Activated T-cell treated with anti-CD3 and anti-CD28 coated beads, Interleukin-2, amount 50 U/mL, for 4 hours (primary cell): ENCODE measurements around the gene AKR1B15. TPM values are rescaled to one million over a fixed set of nuclear protein-coding genes. Genes with fewer than 3 reads are reported as not detected.
"Not testable (repeated sequence)": the region's sequence is repeated elsewhere in the genome, so short reads cannot be mapped to it uniquely, and the experiment has no call there.

Experiments
- ATAC-seq, 2 donors: fragments of 200-7000 bp; cut with Tn5 transposase; one replicate each; pipeline ENCODE4 v1.10.0; 2021
- DNase-seq: peaks from one replicate; pipeline ENCODE4 v3.0.0-alpha.2; 2020
- H3K27me3 Mint-ChIP-seq: one replicate; pipeline ENCODE4 v1.8.0; 2021; ENCODE audit warnings: low read depth, mixed read lengths
- H3K36me3 Mint-ChIP-seq: one replicate; pipeline ENCODE4 v1.8.0; 2022; ENCODE audit warnings: mixed read lengths; ENCODE audit not compliant: insufficient read depth
- H3K4me1 Mint-ChIP-seq: one replicate; pipeline ENCODE4 v1.8.0; 2021; ENCODE audit warnings: low read depth, mixed read lengths
- H3K4me3 Mint-ChIP-seq: one replicate; pipeline ENCODE4 v1.8.0; 2021; ENCODE audit warnings: mild to moderate bottlenecking, moderate library complexity, mixed read lengths
- H3K9me3 Mint-ChIP-seq: one replicate; pipeline ENCODE4 v1.8.0; 2021; ENCODE audit warnings: mixed read lengths
- total RNA-seq, 3 donors: library from RNA; stranded (reverse); gene quantifications; one replicate each; pipeline ENCODE4 v1.2.1, GENCODE V29; 2021

AKR1B15 gene
- total RNA-seq, 3 donors from 2014 or later = not detected

DNA sequence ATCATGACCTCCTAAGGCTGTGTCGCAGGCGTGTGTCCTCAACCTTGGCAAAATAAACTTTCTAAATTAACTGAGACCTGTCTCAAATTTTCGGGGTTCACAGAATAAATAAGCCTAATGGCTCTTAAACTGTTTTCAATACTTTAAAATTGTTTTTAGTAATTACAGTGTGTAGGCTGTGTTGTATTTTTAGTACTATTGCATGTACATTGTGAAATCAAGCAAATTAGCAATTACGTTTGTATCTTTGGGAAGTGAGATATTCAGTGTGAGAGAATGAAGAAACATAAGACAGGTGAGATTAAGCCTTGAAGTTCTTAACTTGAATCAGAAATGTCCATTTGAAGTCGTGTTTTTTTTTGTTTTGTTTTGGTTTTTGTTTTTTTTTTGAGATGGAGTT lies 26.3 kb upstream of the AKR1B15 start:
- Mint-ChIP-seq H3K4me3 (no peak overlapping the region), H3K36me3 (no peaks in the 10 kb centered on the region), H3K4me1 (no peaks in the 10 kb centered on the region), H3K9me3 (no peaks in the 10 kb centered on the region), H3K27me3 (peaks cover 16% of the 10 kb centered on the region)
- ATAC-seq (no peak), DNase-seq (no peak)

DNA sequence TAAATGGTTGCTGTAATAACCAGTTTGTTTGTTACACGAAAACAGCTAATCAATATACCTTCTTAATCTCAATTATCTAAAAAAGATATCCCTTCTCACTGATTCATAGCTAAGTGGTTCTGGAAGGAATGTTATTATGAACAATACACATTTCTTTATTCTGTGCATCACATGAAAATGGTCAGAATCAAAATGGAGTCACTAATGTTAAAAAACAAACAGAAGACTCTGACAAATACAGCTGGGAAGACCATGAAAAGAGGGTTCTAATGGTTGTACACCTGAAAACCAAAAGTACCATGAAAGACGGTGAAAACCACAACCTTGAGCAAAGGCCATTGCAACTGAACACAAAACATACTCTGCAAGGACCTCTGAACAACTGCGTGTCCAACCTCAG lies 23.5 kb upstream of the AKR1B15 start:
- H3K36me3 Mint-ChIP-seq, DNase-seq, H3K4me3 Mint-ChIP-seq, H3K4me1 Mint-ChIP-seq, ATAC-seq, H3K9me3 Mint-ChIP-seq: not testable (repeated sequence)
- peaks cover 16% of the 10 kb centered on the region for H3K27me3 Mint-ChIP-seq

GRCh38 chr7:134526552-134527248 lies 22.2 kb upstream of the AKR1B15 start:
- not testable (repeated sequence) for ATAC-seq, H3K36me3 Mint-ChIP-seq, H3K9me3 Mint-ChIP-seq, DNase-seq, H3K4me3 Mint-ChIP-seq, H3K4me1 Mint-ChIP-seq
- H3K27me3 Mint-ChIP-seq = peaks cover 19% of the 10 kb centered on the region

DNA sequence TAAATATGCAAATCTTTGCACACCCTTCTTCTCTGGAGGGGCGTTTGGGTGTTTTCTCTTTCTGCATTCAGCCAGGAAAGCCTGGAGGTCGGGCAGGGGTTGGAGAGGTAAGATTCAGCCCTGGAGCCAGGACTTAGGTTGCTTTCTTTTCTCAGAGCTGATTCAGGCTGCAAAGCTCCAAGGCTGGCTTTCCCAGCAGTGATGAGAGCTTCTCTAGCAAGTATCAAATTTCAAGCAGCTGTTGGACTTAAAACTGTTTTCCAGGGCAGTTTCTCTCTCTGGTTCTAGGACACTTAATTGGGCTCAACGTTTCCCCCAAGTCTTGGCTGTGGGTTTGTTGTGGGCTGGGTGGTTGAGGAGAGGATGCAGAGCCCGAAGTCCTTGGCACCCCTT lies 20.9 kb upstream of the AKR1B15 start:
- Mint-ChIP-seq H3K36me3 (no peaks in the 10 kb centered on the region), H3K4me1 (no peaks in the 10 kb centered on the region), H3K4me3 (no peak overlapping the region), H3K27me3 (peaks cover 19% of the 10 kb centered on the region), H3K9me3 (no peaks in the 10 kb centered on the region)
- DNase-seq = no peak
- ATAC-seq = no peak

GRCh38 chr7:134528749-134529148 lies 20.2 kb upstream of the AKR1B15 start:
- no peaks in the 10 kb centered on the region for H3K36me3 Mint-ChIP-seq
- H3K4me3 Mint-ChIP-seq = no peak overlapping the region
- DNase-seq (no peak), ATAC-seq (no peak)
- no peaks in the 10 kb centered on the region for H3K4me1 Mint-ChIP-seq
- peaks cover 16% of the 10 kb centered on the region for H3K27me3 Mint-ChIP-seq
- H3K9me3 Mint-ChIP-seq = no peaks in the 10 kb centered on the region

DNA sequence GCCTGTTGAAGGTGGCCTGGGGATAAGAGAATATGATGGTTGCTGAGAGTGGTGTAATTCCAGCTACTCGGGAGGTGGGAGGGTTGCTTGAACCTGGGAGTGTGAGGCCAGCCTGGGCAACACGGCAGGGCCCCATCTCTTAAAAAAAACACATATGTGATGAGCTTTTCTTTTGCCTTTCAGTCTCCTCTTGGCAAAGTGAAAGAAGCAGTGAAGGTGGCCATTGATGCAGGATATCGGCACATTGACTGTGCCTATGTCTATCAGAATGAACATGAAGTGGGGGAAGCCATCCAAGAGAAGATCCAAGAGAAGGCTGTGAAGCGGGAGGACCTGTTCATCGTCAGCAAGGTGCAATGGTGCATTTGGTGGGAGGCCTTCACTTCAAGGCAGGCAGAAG lies 18.4 kb upstream of the AKR1B15 start:
- Mint-ChIP-seq H3K27me3 (peaks cover 9% of the 10 kb centered on the region), H3K36me3 (no peaks in the 10 kb centered on the region), H3K4me1 (no peaks in the 10 kb centered on the region), H3K9me3 (no peaks in the 10 kb centered on the region), H3K4me3 (no peak overlapping the region)
- no peak for DNase-seq
- ATAC-seq = no peak

GRCh38 chr7:134532180-134532953 lies 16.5 kb upstream of the AKR1B15 start:
- H3K9me3 Mint-ChIP-seq = no peaks in the 10 kb centered on the region
- H3K4me3 Mint-ChIP-seq = no peak overlapping the region
- ATAC-seq (no peak), DNase-seq (no peak)
- H3K4me1 Mint-ChIP-seq = no peaks in the 10 kb centered on the region
- H3K36me3 Mint-ChIP-seq = no peaks in the 10 kb centered on the region
- peaks cover 10% of the 10 kb centered on the region for H3K27me3 Mint-ChIP-seq

DNA sequence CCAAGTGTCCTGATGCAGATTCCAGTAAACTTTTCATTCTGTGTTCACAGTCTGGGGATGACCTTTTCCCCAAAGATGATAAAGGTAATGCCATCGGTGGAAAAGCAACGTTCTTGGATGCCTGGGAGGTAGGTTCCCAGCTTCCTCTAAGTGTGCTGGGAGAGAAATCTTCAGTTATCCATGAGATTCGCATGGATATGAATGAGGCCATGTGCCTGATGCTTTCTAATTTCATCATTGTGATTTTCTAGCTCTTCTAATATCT lies 16.0 kb upstream of the AKR1B15 start:
- H3K9me3 Mint-ChIP-seq = no peaks in the 10 kb centered on the region
- no peaks in the 10 kb centered on the region for H3K4me1 Mint-ChIP-seq
- DNase-seq (no peak), ATAC-seq (no peak)
- H3K36me3 Mint-ChIP-seq = no peaks in the 10 kb centered on the region
- no peak overlapping the region for H3K4me3 Mint-ChIP-seq
- H3K27me3 Mint-ChIP-seq = peaks cover 10% of the 10 kb centered on the region

- Mint-ChIP-seq H3K4me1 (no peaks in the 10 kb centered on the region), H3K9me3 (no peaks in the 10 kb centered on the region), H3K36me3 (no peaks in the 10 kb centered on the region), H3K4me3 (no peak overlapping the region), H3K27me3 (peaks cover 12% of the 10 kb centered on the region)
- ATAC-seq (no peak), DNase-seq (no peak)
Measured at GRCh38 chr7:134533288-134533771, 15.6 kb upstream of the AKR1B15 start.

GRCh38 chr7:134534633-134535032 lies 14.3 kb upstream of the AKR1B15 start:
- Mint-ChIP-seq H3K4me1 (no peaks in the 10 kb centered on the region), H3K4me3 (no peak overlapping the region), H3K27me3 (peaks cover 10% of the 10 kb centered on the region), H3K36me3 (no peaks in the 10 kb centered on the region), H3K9me3 (no peaks in the 10 kb centered on the region)
- ATAC-seq (no peak), DNase-seq (no peak)

DNA sequence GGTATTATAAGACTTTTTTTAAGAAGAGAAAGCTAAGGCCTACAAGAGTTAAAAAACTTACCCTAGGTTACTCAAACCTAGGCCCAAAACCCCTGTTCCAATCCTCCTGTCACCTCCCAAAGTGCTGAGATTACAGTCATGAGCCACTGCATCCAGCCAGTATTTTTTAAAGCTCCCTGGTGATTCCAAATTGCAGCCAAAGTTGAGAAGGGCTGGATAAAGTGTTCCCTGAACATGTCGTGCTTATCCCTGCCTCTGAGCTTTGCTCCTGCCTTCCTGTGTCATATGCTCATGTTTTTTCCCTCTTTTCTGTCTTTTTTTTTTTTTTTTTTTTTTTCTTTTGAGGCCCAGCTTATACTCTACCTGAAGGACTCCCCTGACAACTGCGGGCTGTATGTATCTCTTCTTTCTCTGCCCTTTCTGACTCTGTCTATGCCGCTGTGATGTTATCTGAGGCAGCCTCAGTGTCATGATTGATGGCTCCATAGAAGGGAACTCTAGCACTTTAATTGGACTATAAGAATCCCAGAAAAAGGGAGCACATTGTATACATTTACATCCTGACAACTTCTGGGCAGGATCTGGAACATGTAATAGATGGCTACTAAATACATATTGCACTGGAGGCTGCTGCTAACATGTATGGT lies 13.5 kb upstream of the AKR1B15 start:
- DNase-seq (no peak), ATAC-seq (no peak)
- no peaks in the 10 kb centered on the region for H3K36me3 Mint-ChIP-seq
- H3K4me3 Mint-ChIP-seq = no peak overlapping the region
- H3K27me3 Mint-ChIP-seq = peaks cover 9% of the 10 kb centered on the region
- no peaks in the 10 kb centered on the region for H3K4me1 Mint-ChIP-seq
- H3K9me3 Mint-ChIP-seq = no peaks in the 10 kb centered on the region

GRCh38 chr7:134535919-134536299 lies 13.0 kb upstream of the AKR1B15 start:
- Mint-ChIP-seq H3K4me3 (no peak overlapping the region), H3K4me1 (no peaks in the 10 kb centered on the region), H3K36me3 (no peaks in the 10 kb centered on the region), H3K27me3 (peaks cover 9% of the 10 kb centered on the region), H3K9me3 (no peaks in the 10 kb centered on the region)
- ATAC-seq = no peak
- DNase-seq = no peak

DNA sequence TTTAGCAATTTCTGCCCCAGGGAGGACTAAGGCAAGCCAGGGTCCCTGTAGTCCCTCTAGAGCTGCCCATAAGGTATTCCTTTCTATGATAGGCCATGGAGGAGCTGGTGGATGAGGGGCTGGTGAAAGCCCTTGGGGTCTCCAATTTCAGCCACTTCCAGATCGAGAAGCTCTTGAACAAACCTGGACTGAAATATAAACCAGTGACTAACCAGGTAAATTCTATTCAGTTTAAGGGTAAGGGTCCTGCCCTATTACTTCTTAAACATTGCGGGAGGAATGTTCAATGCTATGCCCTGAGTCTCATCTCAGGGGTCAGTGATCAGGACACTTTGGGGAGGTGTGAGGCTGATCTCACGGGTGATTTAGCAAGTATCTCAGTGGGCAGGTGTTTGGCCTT lies 12.4 kb upstream of the AKR1B15 start:
- H3K4me1 Mint-ChIP-seq, H3K27me3 Mint-ChIP-seq, ATAC-seq, H3K9me3 Mint-ChIP-seq, H3K36me3 Mint-ChIP-seq, DNase-seq, H3K4me3 Mint-ChIP-seq: not testable (repeated sequence)

DNA sequence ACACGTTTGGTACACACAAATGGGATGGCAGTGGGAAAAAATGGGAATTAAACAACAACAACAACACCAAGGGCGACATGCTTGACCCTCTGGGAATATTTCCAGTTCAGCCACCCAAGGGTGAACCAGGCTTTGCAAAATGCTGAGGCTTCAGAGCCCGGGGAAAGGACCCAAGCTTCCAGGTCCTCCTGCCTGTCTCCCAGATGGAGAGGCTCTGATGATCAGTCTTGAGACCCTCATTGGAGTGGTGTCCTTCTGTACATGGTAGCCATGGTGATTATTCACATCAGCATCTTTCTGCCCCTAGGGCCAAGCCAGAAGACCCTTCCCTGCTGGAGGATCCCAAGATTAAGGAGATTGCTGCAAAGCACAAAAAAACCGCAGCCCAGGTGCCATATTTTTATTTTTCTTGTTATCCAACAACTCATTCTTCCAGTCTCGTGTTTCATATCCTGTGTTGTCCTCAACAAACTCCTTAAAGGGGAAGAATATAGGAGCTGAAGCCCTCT lies 11.6 kb upstream of the AKR1B15 start:
- H3K9me3 Mint-ChIP-seq, H3K36me3 Mint-ChIP-seq, H3K4me3 Mint-ChIP-seq, ATAC-seq, DNase-seq, H3K4me1 Mint-ChIP-seq, H3K27me3 Mint-ChIP-seq: not testable (repeated sequence)
